OCI-LY7 (cell line): ENCODE data around the gene PLCL1.

Experiments used
- EZH2phosphoT487 ChIP-seq: fragments of 200-600 bp; sonication (generic); IDR thresholded peaks from 2 replicates; pipeline ENCODE4 v1.6.1; 2018; ENCODE audit warnings: low read depth, borderline replicate concordance, mild to moderate bottlenecking, mixed run types, antibody characterized with exemption, low read length, moderate library complexity, mixed read lengths
- TF ChIP-seq, protein P1 (sequence below): fragments of 200-600 bp; sonication (generic); conservative IDR thresholded peaks from 2 replicates; pipeline ENCODE4 v1.5.1; 2014; ENCODE audit warnings: mild to moderate bottlenecking, antibody characterized with exemption, low read length, moderate library complexity, mixed read lengths

DNA sequence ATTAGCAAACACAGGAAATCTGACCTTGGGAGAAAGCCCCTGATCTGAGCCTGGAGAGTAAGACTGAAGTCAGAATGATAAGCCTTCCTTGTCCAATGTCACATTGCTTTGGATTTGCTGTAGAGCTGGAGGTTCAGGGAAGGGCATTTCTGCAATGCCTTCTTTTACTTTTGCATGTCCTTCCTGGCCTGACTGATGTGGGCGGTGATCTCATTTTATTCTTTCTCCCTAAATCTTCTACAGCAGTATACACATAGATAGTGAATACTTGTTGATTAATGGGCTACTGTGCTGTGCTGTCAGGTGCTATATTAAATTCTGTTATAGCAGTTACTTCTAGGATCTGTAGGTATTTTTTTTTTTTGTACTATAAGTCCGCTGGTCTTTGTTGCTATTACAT is 62.6 kb downstream of the PLCL1 start:
- TF ChIP-seq, protein P1, sequence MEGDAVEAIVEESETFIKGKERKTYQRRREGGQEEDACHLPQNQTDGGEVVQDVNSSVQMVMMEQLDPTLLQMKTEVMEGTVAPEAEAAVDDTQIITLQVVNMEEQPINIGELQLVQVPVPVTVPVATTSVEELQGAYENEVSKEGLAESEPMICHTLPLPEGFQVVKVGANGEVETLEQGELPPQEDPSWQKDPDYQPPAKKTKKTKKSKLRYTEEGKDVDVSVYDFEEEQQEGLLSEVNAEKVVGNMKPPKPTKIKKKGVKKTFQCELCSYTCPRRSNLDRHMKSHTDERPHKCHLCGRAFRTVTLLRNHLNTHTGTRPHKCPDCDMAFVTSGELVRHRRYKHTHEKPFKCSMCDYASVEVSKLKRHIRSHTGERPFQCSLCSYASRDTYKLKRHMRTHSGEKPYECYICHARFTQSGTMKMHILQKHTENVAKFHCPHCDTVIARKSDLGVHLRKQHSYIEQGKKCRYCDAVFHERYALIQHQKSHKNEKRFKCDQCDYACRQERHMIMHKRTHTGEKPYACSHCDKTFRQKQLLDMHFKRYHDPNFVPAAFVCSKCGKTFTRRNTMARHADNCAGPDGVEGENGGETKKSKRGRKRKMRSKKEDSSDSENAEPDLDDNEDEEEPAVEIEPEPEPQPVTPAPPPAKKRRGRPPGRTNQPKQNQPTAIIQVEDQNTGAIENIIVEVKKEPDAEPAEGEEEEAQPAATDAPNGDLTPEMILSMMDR, result no peak
- TF ChIP-seq EZH2phosphoT487, result no peak
